IMR-90 (cell line): ENCODE measurements around the gene NHP2. TPM values are rescaled to one million over a fixed set of nuclear protein-coding genes. Genes with fewer than 3 reads are reported as not detected.

Experiments
- ATAC-seq: fragments of 200-7000 bp; cut with Tn5 transposase; 2 replicates; pipeline ENCODE4 v1.9.1; 2020; ENCODE audit warnings: low read depth, mild to moderate bottlenecking, moderate library complexity
- BruUV-seq: library from RNA; stranded (reverse); fragments of 400-500 nt; replicated peaks from 2 replicates; lab custom pipeline; 2021; lab: Mats Ljungman, UMichigan
- CTCF ChIA-PET: fragments of 300-600 bp; formaldehyde crosslinking; extraction: SDS; loops from one replicate; lab custom pipeline; 2021; ENCODE audit warnings: antibody characterized with exemption; lab: Yijun Ruan, JAX
- POLR2A ChIA-PET: fragments of 300-600 bp; sonication (Branson Sonifier 250); formaldehyde crosslinking; loops from one replicate; lab custom pipeline; 2022; ENCODE audit warnings: antibody characterized with exemption; ENCODE audit not compliant: unreplicated experiment; lab: Charles Lee
- DNase-seq: peaks from one replicate; pipeline ENCODE4 v3.0.0; 2013
- H2AFZ ChIP-seq: replicated peaks from 2 replicates; pipeline ENCODE3; 2013; ENCODE audit warnings: low read length, mild to moderate bottlenecking; ENCODE audit not compliant: poor library complexity
- H2AK5ac ChIP-seq: 2 replicates; pipeline ENCODE4 v1.6.1; 2013; ENCODE audit warnings: low read depth, low read length, inconsistent platforms
- H2AK9ac ChIP-seq: replicated peaks from 2 replicates; pipeline ENCODE3; 2013; ENCODE audit warnings: mild to moderate bottlenecking, low read depth, low read length, moderate library complexity; ENCODE audit not compliant: poor library complexity
- H2BK120ac ChIP-seq: 2 replicates; pipeline ENCODE4 v1.6.1; 2013; ENCODE audit warnings: low read depth, low read length, inconsistent platforms
- H2BK15ac ChIP-seq: 3 replicates; pipeline ENCODE4 v1.6.1; 2013; ENCODE audit warnings: low read depth, low read length, inconsistent platforms
- H2BK20ac ChIP-seq: 2 replicates; pipeline ENCODE4 v1.6.1; 2013; ENCODE audit warnings: low read depth, mild to moderate bottlenecking, inconsistent platforms, low read length, moderate library complexity
- H2BK5ac ChIP-seq: 2 replicates; pipeline ENCODE4 v1.6.1; 2013; ENCODE audit warnings: mild to moderate bottlenecking, low read depth, low read length, inconsistent platforms; ENCODE audit not compliant: poor library complexity, severe bottlenecking
- H3K14ac ChIP-seq: replicated peaks from 2 replicates; pipeline ENCODE4 v1.6.1; 2013; ENCODE audit warnings: low read depth, low read length, inconsistent platforms
- H3K18ac ChIP-seq: 2 replicates; pipeline ENCODE4 v1.6.1; 2013; ENCODE audit warnings: low read depth, low read length, control low read depth
- H3K23ac ChIP-seq: 2 replicates; pipeline ENCODE4 v1.6.1; 2013; ENCODE audit warnings: low read depth, low read length, inconsistent platforms
- H3K27ac ChIP-seq: 2 replicates; pipeline ENCODE4 v1.5.1; 2013; ENCODE audit warnings: mild to moderate bottlenecking, control low read depth, low read length; ENCODE audit not compliant: insufficient read depth
- H3K27me3 ChIP-seq: 2 replicates; pipeline ENCODE4 v1.6.1; 2013; ENCODE audit warnings: low read length; ENCODE audit not compliant: control insufficient read depth, insufficient read depth
- H3K36me3 ChIP-seq: 2 replicates; pipeline ENCODE4 v1.6.1; 2013; ENCODE audit warnings: low read length, mixed read lengths; ENCODE audit not compliant: control insufficient read depth, insufficient read depth
- H3K4ac ChIP-seq: 2 replicates; pipeline ENCODE4 v1.6.1; 2013; ENCODE audit warnings: low read depth, low read length, inconsistent platforms
- H3K4me1 ChIP-seq: 2 replicates; pipeline ENCODE4 v1.6.1; 2013; ENCODE audit warnings: low read length, mixed read lengths; ENCODE audit not compliant: control insufficient read depth, insufficient read depth
- H3K4me2 ChIP-seq: 2 replicates; pipeline ENCODE4 v1.6.1; 2013; ENCODE audit warnings: low read depth, mild to moderate bottlenecking, control low read depth, low read length, moderate library complexity
- H3K4me3 ChIP-seq: 2 replicates; pipeline ENCODE4 v1.5.1; 2013; ENCODE audit warnings: low read depth, mild to moderate bottlenecking, control low read depth, low read length, moderate library complexity; ENCODE audit not compliant: insufficient read depth
- H3K56ac ChIP-seq: 2 replicates; pipeline ENCODE4 v1.6.1; 2013; ENCODE audit warnings: low read length, inconsistent platforms; ENCODE audit not compliant: insufficient read depth; ENCODE audit errors: extremely low read depth
- H3K79me1 ChIP-seq, 2 experiments: 2 replicates each; pipeline ENCODE4 v1.6.1; 2013; ENCODE audit warnings: low read length in 2 of 2, inconsistent platforms in 1 of 2, low read depth in 1 of 2
- H3K9ac ChIP-seq: 2 replicates; pipeline ENCODE4 v1.6.1; 2013; ENCODE audit warnings: low read depth, low read length, control low read depth
- H3K9me1 ChIP-seq: 2 replicates; pipeline ENCODE4 v1.6.1; 2013; ENCODE audit warnings: low read length, inconsistent platforms; ENCODE audit not compliant: insufficient read depth
- H3K9me3 ChIP-seq: 2 replicates; pipeline ENCODE4 v1.6.1; 2013; ENCODE audit warnings: low read length; ENCODE audit not compliant: control insufficient read depth, insufficient read depth
- H4K20me1 ChIP-seq: 2 replicates; pipeline ENCODE4 v1.6.1; 2013; ENCODE audit warnings: low read length, inconsistent platforms; ENCODE audit not compliant: insufficient read depth
- H4K5ac ChIP-seq: 2 replicates; pipeline ENCODE4 v1.6.1; 2013; ENCODE audit warnings: mild to moderate bottlenecking, low read depth, low read length, control low read depth
- H4K8ac ChIP-seq, 2 experiments: 2 replicates each; pipeline ENCODE4 v1.6.1; 2013; ENCODE audit warnings: low read depth in 2 of 2, low read length in 2 of 2, control low read depth in 1 of 2, inconsistent platforms in 1 of 2
- H4K91ac ChIP-seq: 2 replicates; pipeline ENCODE4 v1.6.1; 2013; ENCODE audit warnings: low read depth, low read length, inconsistent platforms; ENCODE audit not compliant: insufficient read depth
- BHLHE40 ChIP-seq: fragments of 150-350 bp; IDR thresholded peaks from 2 replicates; pipeline ENCODE4 v1.6.1; 2016; ENCODE audit warnings: mild to moderate bottlenecking, low read depth, low read length
- NFE2L2 ChIP-seq: fragments of 150-350 bp; IDR thresholded peaks from 2 replicates; pipeline ENCODE4 v1.6.1; 2016; ENCODE audit warnings: low read depth, mild to moderate bottlenecking, low read length
- POLR2A ChIP-seq: IDR thresholded peaks from 2 replicates; pipeline ENCODE4 v1.6.1; 2012; ENCODE audit warnings: mild to moderate bottlenecking, low read depth, low read length
- RAD21 ChIP-seq: IDR thresholded peaks from 2 replicates; pipeline ENCODE4 v1.6.1; 2012; ENCODE audit warnings: low read length, improper control_type of control experiment
- WGBS, 2 experiments: methylation state at CpG; one replicate each; pipeline versions ENCODE4 v1.1.5 to v1.1.7; 2013; ENCODE audit warnings: missing lambda C conversion rate in 2 of 2; ENCODE audit not compliant: insufficient read length in 1 of 2; ENCODE audit errors: extremely low coverage in 2 of 2; 5-methylcytosine and 5-hydroxymethylcytosine counted together
- dilution Hi-C: fragments of 300-500 bp; cut with HindIII; formaldehyde crosslinking; loops from one replicate; pipeline ENCODE4 v1.14.3; 2018; ENCODE audit warnings: low sequenced_read_pairs; ENCODE audit not compliant: unreplicated experiment
- in situ Hi-C: fragments of 300-500 bp; cut with MboI; formaldehyde crosslinking; loops from 3 replicates; pipeline ENCODE4 v1.14.3; 2019; ENCODE audit warnings: low sequenced_read_pairs, inconsistent platforms, mixed read lengths
- intact Hi-C: fragments of 100-400 bp; cut with micrococcal nuclease; formaldehyde crosslinking; loops from 2 replicates; pipeline ENCODE4 v1.10.0; 2022
- polyA plus RNA-seq, 3 experiments: library from polyadenylated mRNA; depleted of rRNA; stranded (reverse); fragments of >200 nt; gene quantifications; 2 replicates each; pipeline ENCODE4 v1.2.3, GENCODE V29; 2012; ENCODE audit warnings: low replicate concordance in 1 of 3
- total RNA-seq: library from RNA; depleted of rRNA; stranded (reverse); fragments of >200 nt; gene quantifications from 2 replicates; pipeline ENCODE4 v1.2.3, GENCODE V29; 2012
- TF ChIP-seq, protein P1 (sequence below): fragments of 150-350 bp; IDR thresholded peaks from 2 replicates; pipeline ENCODE4 v1.6.1; 2016; ENCODE audit warnings: low read depth, mild to moderate bottlenecking, low read length, moderate library complexity, borderline replicate concordance
- TF ChIP-seq, protein P2 (sequence below): conservative IDR thresholded peaks from 2 replicates; pipeline ENCODE4 v1.5.1; 2012; ENCODE audit warnings: mild to moderate bottlenecking, low read depth, low read length, improper control_type of control experiment
- TF ChIP-seq, protein P3 (sequence below): fragments of 150-350 bp; IDR thresholded peaks from 2 replicates; pipeline ENCODE4 v1.6.1; 2017; ENCODE audit warnings: mild to moderate bottlenecking, antibody characterized with exemption, low read length, low read depth

NHP2 gene
- total and polyA plus RNA-seq, 2 of the 4 experiments (the other 2 are of a cell fraction) = 180 to 278 TPM

DNA sequence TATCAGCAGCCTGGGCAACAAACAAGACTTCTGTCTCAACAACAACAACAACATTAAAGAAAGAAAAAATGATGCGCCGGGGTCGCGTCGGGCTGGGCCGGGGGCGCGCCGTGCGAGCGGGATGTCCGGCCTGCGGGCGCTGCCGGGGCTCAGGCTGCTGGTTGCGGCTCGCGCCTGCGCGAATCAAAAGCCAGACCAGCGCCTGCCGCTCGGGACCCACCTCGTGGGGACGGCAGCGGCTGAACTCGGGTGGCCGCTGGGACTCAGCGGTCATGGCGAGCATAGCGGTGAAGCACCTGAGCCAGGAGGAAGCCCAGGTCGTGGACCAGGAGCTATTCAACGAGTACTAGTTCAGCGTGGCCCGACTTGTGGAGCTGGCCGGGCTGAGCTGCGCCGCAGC, 11.9 kb upstream of the NHP2 start:
- Histone ChIP-seq H3K9me1 (no peaks in the 10 kb centered on the region), H3K4me2 (no peak overlapping the region), H3K27me3 (peaks cover 35% of the 10 kb centered on the region), H3K79me1 (no peaks in the 10 kb centered on the region), H4K8ac (no peak overlapping the region), H2AK5ac (no peak overlapping the region), H3K18ac (no peak overlapping the region), H3K36me3 (no peaks in the 10 kb centered on the region), H2BK5ac (no peak overlapping the region), H3K4me3 (no peak overlapping the region), H3K23ac (no peak overlapping the region), H3K14ac (no peak overlapping the region), H3K4me1 (no peaks in the 10 kb centered on the region), H2AK9ac (no peak overlapping the region), H4K91ac (no peak overlapping the region), H2BK15ac (no peak overlapping the region), H2BK120ac (no peak overlapping the region), H2AFZ (peak overlapping the region; percentile 58), H3K9me3 (no peaks in the 10 kb centered on the region), H4K5ac (no peak overlapping the region), H4K20me1 (no peaks in the 10 kb centered on the region), H3K27ac (no peak overlapping the region), H3K56ac (no peak overlapping the region), H3K9ac (no peak overlapping the region), H2BK20ac (no peak overlapping the region), H3K4ac (no peak overlapping the region)
- no peak for DNase-seq
- no peak for ATAC-seq
- in situ Hi-C loops (loop anchor here (25.0 kb wide), 1 partner anchor 228 kb away; no protein-coding TSS in a partner anchor), intact Hi-C loops (loop anchor here (10.0 kb wide), 1 partner anchor 561 kb away; the partner anchor contains the start of gene B4GALT7), dilution Hi-C loops (no loop called here)
- CTCF ChIA-PET = no interaction called here
- TF ChIP-seq BHLHE40 (no peak), NFE2L2 (no peak), RAD21 (no peak), POLR2A (no peak)
- TF ChIP-seq, protein P1, sequence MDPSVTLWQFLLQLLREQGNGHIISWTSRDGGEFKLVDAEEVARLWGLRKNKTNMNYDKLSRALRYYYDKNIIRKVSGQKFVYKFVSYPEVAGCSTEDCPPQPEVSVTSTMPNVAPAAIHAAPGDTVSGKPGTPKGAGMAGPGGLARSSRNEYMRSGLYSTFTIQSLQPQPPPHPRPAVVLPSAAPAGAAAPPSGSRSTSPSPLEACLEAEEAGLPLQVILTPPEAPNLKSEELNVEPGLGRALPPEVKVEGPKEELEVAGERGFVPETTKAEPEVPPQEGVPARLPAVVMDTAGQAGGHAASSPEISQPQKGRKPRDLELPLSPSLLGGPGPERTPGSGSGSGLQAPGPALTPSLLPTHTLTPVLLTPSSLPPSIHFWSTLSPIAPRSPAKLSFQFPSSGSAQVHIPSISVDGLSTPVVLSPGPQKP = no peak
- TF ChIP-seq, protein P2, sequence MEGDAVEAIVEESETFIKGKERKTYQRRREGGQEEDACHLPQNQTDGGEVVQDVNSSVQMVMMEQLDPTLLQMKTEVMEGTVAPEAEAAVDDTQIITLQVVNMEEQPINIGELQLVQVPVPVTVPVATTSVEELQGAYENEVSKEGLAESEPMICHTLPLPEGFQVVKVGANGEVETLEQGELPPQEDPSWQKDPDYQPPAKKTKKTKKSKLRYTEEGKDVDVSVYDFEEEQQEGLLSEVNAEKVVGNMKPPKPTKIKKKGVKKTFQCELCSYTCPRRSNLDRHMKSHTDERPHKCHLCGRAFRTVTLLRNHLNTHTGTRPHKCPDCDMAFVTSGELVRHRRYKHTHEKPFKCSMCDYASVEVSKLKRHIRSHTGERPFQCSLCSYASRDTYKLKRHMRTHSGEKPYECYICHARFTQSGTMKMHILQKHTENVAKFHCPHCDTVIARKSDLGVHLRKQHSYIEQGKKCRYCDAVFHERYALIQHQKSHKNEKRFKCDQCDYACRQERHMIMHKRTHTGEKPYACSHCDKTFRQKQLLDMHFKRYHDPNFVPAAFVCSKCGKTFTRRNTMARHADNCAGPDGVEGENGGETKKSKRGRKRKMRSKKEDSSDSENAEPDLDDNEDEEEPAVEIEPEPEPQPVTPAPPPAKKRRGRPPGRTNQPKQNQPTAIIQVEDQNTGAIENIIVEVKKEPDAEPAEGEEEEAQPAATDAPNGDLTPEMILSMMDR = no peak
- TF ChIP-seq, protein P3, sequence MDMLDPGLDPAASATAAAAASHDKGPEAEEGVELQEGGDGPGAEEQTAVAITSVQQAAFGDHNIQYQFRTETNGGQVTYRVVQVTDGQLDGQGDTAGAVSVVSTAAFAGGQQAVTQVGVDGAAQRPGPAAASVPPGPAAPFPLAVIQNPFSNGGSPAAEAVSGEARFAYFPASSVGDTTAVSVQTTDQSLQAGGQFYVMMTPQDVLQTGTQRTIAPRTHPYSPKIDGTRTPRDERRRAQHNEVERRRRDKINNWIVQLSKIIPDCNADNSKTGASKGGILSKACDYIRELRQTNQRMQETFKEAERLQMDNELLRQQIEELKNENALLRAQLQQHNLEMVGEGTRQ = no peak
- WGBS, 2 experiments = 22% methylated on average over 12 of the region's 38 CpGs; no CpG with 5 or more reads in 1 of the 2 experiments
- POLR2A ChIA-PET = no interaction called here
- no TSS peak for BruUV-seq
